GM18951 (cell line): ENCODE measurements around the gene LEFTY2.
"Not testable (repeated sequence)": the region's sequence is repeated elsewhere in the genome, so short reads cannot be mapped to it uniquely, and the experiment has no call there.

ENCODE experiments used
- POLR2A ChIP-seq: IDR thresholded peaks from 4 replicates; pipeline ENCODE4 v1.6.1; 2011; ENCODE audit warnings: mild to moderate bottlenecking; ENCODE audit not compliant: insufficient read length, insufficient read depth; ENCODE audit errors: extremely low read depth
- in situ Hi-C: fragments of 300-500 bp; cut with MboI; formaldehyde crosslinking; loops from one replicate; pipeline ENCODE4 v1.12.0; 2022; ENCODE audit warnings: low sequenced_read_pairs, mixed read lengths, inconsistent platforms; ENCODE audit not compliant: unreplicated experiment

Gene LEFTY2

GRCh38 chr1:225896494-225896893 lies 44.5 kb downstream of the LEFTY2 start:
- in situ Hi-C loops = no loop called here
- TF ChIP-seq POLR2A = no peak

- TF ChIP-seq POLR2A = no peak
- in situ Hi-C loops = no loop called here
These were observed 48.7 kb downstream of the LEFTY2 start for GRCh38 chr1:225892307-225892706.

GRCh38 chr1:225891229-225891972 lies 49.6 kb downstream of the LEFTY2 start:
- in situ Hi-C loops = no loop called here
- no peak for TF ChIP-seq POLR2A

GRCh38 chr1:225890346-225891228 lies 50.4 kb downstream of the LEFTY2 start:
- TF ChIP-seq POLR2A = no peak
- in situ Hi-C loops = no loop called here

GRCh38 chr1:225889743-225890142 lies 51.3 kb downstream of the LEFTY2 start:
- no peak for TF ChIP-seq POLR2A
- in situ Hi-C loops = no loop called here

- in situ Hi-C loops = no loop called here
- no peak for TF ChIP-seq POLR2A
These were observed 52.0 kb downstream of the LEFTY2 start, which contains the start of gene LEFTY1 for GRCh38 chr1:225888898-225889601. LEFTY1 (minus strand) TSS chr1:225889146; CDS start chr1:225889066, 80 bp downstream.

- in situ Hi-C loops = no loop called here
- no peak for TF ChIP-seq POLR2A
These were observed 52.6 kb downstream of the LEFTY2 start for GRCh38 chr1:225888289-225888897.

- in situ Hi-C loops = not testable (repeated sequence)
These were observed 53.3 kb downstream of the LEFTY2 start for GRCh38 chr1:225887554-225888288.

GRCh38 chr1:225887030-225887314 lies 54.0 kb downstream of the LEFTY2 start:
- no peak for TF ChIP-seq POLR2A
- in situ Hi-C loops = no loop called here
